K562 (cell line): ENCODE results near the gene ANO9. TPM values are rescaled to one million over a fixed set of nuclear protein-coding genes. Genes with fewer than 3 reads are reported as not detected.

Experiments used
- BRD9 ChIP-seq: fragments of 450-650 bp; IDR thresholded peaks from 2 replicates; pipeline ENCODE4 v1.6.1; 2018; ENCODE audit warnings: low read depth; ENCODE audit not compliant: partially characterized antibody
- CCNT2 ChIP-seq: IDR thresholded peaks from 2 replicates; pipeline ENCODE4 v1.6.1; 2011; ENCODE audit warnings: borderline replicate concordance, low read depth, mild to moderate bottlenecking, moderate library complexity, mixed read lengths, low read length; ENCODE audit not compliant: insufficient read length; ENCODE audit errors: extremely low read depth
- CHD4 ChIP-seq: fragments of 200-600 bp; sonication (generic); IDR thresholded peaks from 3 replicates; pipeline ENCODE4 v1.6.1; 2012; ENCODE audit warnings: low read depth, mild to moderate bottlenecking, mixed read lengths, low read length, inconsistent platforms; ENCODE audit not compliant: insufficient read depth, insufficient replicate concordance, poor library complexity, severe bottlenecking
- CREB3L1 ChIP-seq: fragments of 450-650 bp; IDR thresholded peaks from 2 replicates; pipeline ENCODE4 v1.6.1; 2014; ENCODE audit warnings: low read depth, mild to moderate bottlenecking, moderate library complexity, borderline replicate concordance
- FOXM1 ChIP-seq, 2 experiments: fragments of 450-650 bp in 1 of 2; sonication (generic) in 1 of 2; formaldehyde crosslinking in 1 of 2; IDR thresholded peaks; 2 replicates each; pipeline versions ENCODE4 v1.6.1 to v1.9.0; 2017 to 2022; ENCODE audit warnings: low read depth in 2 of 2, mild to moderate bottlenecking in 2 of 2, missing genetic modification reagents in 1 of 2, moderate library complexity in 1 of 2
- HCFC1 ChIP-seq: IDR thresholded peaks from 2 replicates; pipeline ENCODE4 v1.6.1; 2012; ENCODE audit warnings: low read depth, low read length, improper control_type of control experiment
- HDGF ChIP-seq: fragments of 450-650 bp; IDR thresholded peaks from 2 replicates; pipeline ENCODE4 v1.6.1; 2016
- RBM14 ChIP-seq: fragments of 200-400 bp; formaldehyde crosslinking; IDR thresholded peaks from 2 replicates; pipeline ENCODE4 v1.6.1; 2018; ENCODE audit warnings: low read depth, mild to moderate bottlenecking, low read length, moderate library complexity, borderline replicate concordance; ENCODE audit not compliant: insufficient read depth
- SMAD2 ChIP-seq: fragments of 150-350 bp; IDR thresholded peaks from 2 replicates; pipeline ENCODE4 v1.6.1; 2014; ENCODE audit warnings: low read depth, mild to moderate bottlenecking, low read length
- SRSF7 ChIP-seq: fragments of 200-400 bp; formaldehyde crosslinking; optimal IDR thresholded peaks from 2 replicates; pipeline ENCODE3; 2017; ENCODE audit warnings: mild to moderate bottlenecking, low read depth, low read length
- SRSF9 ChIP-seq: fragments of 200-400 bp; formaldehyde crosslinking; IDR thresholded peaks from 2 replicates; pipeline ENCODE4 v1.6.1; 2017; ENCODE audit warnings: low read depth, low read length, borderline replicate concordance
- TGIF2 ChIP-seq: sonication (generic); formaldehyde crosslinking; IDR thresholded peaks from 2 replicates; pipeline ENCODE4 v1.8.1; 2022; ENCODE audit warnings: mild to moderate bottlenecking, missing genetic modification reagents, moderate library complexity
- TRIM25 ChIP-seq: fragments of 450-650 bp; IDR thresholded peaks from 2 replicates; pipeline ENCODE4 v1.7.0; 2016; ENCODE audit warnings: borderline replicate concordance
- ZBED1 ChIP-seq: IDR thresholded peaks from 2 replicates; pipeline ENCODE4 v1.6.1; 2014
- ZFPM2 ChIP-seq: fragments of 250-450 bp; sonication (Bioruptor Pico); IDR thresholded peaks from 2 replicates; pipeline ENCODE4 v1.5.1; 2022; ENCODE audit warnings: mild to moderate bottlenecking
- ZNF639 ChIP-seq, 2 experiments: fragments of 200-800 bp in 1 of 2; sonication (Bioruptor generic) in 1 of 2; sonication (generic) in 1 of 2; formaldehyde crosslinking in 1 of 2; IDR thresholded peaks in 1 of 2; conservative IDR thresholded peaks in 1 of 2; 2 replicates each; pipeline versions ENCODE4 v1.5.0 to v1.6.1; 2016 to 2020; ENCODE audit warnings: missing compliant biosample characterization in 1 of 2, missing genetic modification characterization in 1 of 2, missing genetic modification reagents in 1 of 2
- polyA plus RNA-seq, 8 experiments: library from polyadenylated mRNA; depleted of rRNA in 4 of 8; stranded (reverse) in 5 of 8; unstranded in 3 of 8; fragments of >200 nt; fragmentation: Nextera tagmentation in 2 of 8; fragmentation: Illumina TruSeq in 1 of 8; extraction: Ambion mirVana in 2 of 8; extraction: Trizol in 1 of 8; gene quantifications; 2 replicates each; pipeline versions ENCODE4 v1.2.1 to v1.2.3, GENCODE V29; 2011 to 2014; ENCODE audit warnings: inconsistent platforms in 1 of 8, missing spikeins in 1 of 8
- total RNA-seq, 7 experiments: library from RNA; depleted of rRNA in 6 of 7; stranded (reverse); fragments of >200 nt in 6 of 7; fragmentation: Illumina TruSeq in 2 of 7; extraction: Trizol in 2 of 7; gene quantifications; 2 replicates each; pipeline versions ENCODE4 v1.2.1 to v1.2.3, GENCODE V29; 2011 to 2021; ENCODE audit warnings: low replicate concordance in 1 of 7
- TF ChIP-seq, protein P1 (sequence below): fragments of 150-350 bp; IDR thresholded peaks from 2 replicates; pipeline ENCODE4 v1.6.1; 2014; ENCODE audit warnings: low read depth, mild to moderate bottlenecking, low read length, borderline replicate concordance

The ANO9 gene
- total and polyA plus RNA-seq, 9 of the 15 experiments (the other 6 are each of a cell fraction or from before 2014, with no cell fraction given): 0.20 to 14.5 (median 4.5) TPM

DNA sequence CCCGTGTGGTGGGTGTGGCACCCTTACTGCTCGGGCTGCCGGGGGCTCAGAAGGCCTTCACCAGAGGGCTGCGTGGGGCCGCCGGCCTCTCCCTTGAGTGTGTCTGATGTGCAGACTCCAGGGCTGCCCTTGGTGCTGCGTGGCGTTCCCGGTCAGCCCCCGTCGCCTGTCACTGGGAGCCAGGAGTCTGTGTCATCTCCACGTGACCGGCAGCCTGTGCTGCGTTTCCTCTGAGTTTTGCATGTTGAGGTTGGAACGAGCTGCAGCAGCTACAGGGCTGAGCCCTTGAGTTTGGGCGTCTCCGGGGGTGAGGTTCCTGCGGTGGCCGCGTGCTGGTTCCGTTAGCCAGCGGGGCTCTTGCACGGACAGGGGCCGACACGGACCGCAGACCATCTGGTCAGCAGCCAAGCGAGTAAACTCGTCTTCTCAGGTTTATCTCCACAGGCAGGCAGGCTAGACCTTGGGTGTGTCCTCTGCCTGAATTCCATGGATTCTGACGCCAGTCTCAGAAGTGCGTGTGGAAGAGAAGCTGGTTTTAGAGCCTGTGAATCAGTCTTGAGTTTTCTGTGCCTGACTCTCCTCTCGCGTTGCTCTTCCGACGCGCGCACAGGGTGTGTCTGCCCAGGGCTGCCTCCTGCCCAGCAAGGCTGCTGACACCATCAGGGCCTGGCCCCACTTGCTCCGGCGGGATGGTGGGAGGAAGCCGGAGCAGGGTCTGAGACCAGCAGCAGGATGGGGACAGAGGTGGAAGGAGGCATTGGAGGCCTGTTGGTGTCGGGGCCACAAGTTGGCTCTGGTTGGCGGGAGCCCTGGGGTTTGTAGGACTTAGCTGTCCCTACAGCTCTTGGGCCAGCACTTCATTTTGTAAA, 18.8 kb upstream of the ANO9 start (continued):
- no peak for TF ChIP-seq TRIM25
- TF ChIP-seq ZNF639 (CRISPR knock-in tag; conservative IDR thresholded peaks at IDR 0.05 in 1 of 2, IDR thresholded peaks at IDR 0.05 in 1 of 2): peak in 1 of 2 experiments; percentile 70; a peak in 1 of 4 replicates
- TF ChIP-seq TGIF2 (CRISPR knock-in tag): no peak
- TF ChIP-seq ZFPM2 (CRISPR knock-in tag): no peak
- TF ChIP-seq ZBED1: peak; percentile 59; the same call in 1 of the 2 replicates
- TF ChIP-seq SMAD2: no peak
- TF ChIP-seq CREB3L1: peak; percentile 82; the same call in 1 of the 2 replicates
- no peak for TF ChIP-seq SRSF9
- TF ChIP-seq FOXM1 (IDR thresholded peaks at IDR 0.05; ENCODE audit: low read depth): no peak
- TF ChIP-seq FOXM1 (CRISPR knock-in tag; IDR thresholded peaks at IDR 0.05; ENCODE audit: low read depth): no peak
- no peak for TF ChIP-seq BRD9
- TF ChIP-seq HCFC1: no peak
- TF ChIP-seq CCNT2: peak; percentile 87
- no peak for TF ChIP-seq CHD4
- TF ChIP-seq, protein P1, sequence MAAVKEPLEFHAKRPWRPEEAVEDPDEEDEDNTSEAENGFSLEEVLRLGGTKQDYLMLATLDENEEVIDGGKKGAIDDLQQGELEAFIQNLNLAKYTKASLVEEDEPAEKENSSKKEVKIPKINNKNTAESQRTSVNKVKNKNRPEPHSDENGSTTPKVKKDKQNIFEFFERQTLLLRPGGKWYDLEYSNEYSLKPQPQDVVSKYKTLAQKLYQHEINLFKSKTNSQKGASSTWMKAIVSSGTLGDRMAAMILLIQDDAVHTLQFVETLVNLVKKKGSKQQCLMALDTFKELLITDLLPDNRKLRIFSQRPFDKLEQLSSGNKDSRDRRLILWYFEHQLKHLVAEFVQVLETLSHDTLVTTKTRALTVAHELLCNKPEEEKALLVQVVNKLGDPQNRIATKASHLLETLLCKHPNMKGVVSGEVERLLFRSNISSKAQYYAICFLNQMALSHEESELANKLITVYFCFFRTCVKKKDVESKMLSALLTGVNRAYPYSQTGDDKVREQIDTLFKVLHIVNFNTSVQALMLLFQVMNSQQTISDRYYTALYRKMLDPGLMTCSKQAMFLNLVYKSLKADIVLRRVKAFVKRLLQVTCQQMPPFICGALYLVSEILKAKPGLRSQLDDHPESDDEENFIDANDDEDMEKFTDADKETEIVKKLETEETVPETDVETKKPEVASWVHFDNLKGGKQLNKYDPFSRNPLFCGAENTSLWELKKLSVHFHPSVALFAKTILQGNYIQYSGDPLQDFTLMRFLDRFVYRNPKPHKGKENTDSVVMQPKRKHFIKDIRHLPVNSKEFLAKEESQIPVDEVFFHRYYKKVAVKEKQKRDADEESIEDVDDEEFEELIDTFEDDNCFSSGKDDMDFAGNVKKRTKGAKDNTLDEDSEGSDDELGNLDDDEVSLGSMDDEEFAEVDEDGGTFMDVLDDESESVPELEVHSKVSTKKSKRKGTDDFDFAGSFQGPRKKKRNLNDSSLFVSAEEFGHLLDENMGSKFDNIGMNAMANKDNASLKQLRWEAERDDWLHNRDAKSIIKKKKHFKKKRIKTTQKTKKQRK: no peak
- no peak for TF ChIP-seq HDGF
- no peak for TF ChIP-seq RBM14
- TF ChIP-seq SRSF7: no peak
